HS-27A (cell line): ENCODE measurements around the gene BFAR.
"Not testable (repeated sequence)": the region's sequence is repeated elsewhere in the genome, so short reads cannot be mapped to it uniquely, and the experiment has no call there.

Experiments
- DNase-seq: peaks from one replicate; pipeline ENCODE4 v3.0.0-alpha.2; 2012; ENCODE audit warnings: low read depth, missing footprints

Gene BFAR

GRCh38 chr16:14685870-14686793 is 53.4 kb downstream of the BFAR start:
- DNase-seq: not testable (repeated sequence)

GRCh38 chr16:14694129-14694528 is 61.4 kb downstream of the BFAR start, which contains the start of gene PLA2G10:
TSS of gene PLA2G10 (minus strand) at chr16:14694308. CDS start at chr16:14694229, 79 bp downstream.
- not testable (repeated sequence) for DNase-seq

GRCh38 chr16:14701859-14702258 is 69.1 kb downstream of the BFAR start:
- DNase-seq: not testable (repeated sequence)

- DNase-seq: not testable (repeated sequence)
Measured at GRCh38 chr16:14702672-14703071, 69.9 kb downstream of the BFAR start.

GRCh38 chr16:14703156-14704011 is 70.6 kb downstream of the BFAR start, which contains the start of gene NPIPA3:
TSS of gene NPIPA3 (plus strand) at chr16:14703411. CDS start at chr16:14708944, 5,533 bp downstream.
- DNase-seq: not testable (repeated sequence)
